Ramos (cell line): ENCODE results near the gene INPP5F.

Experiments
- in situ Hi-C: fragments of 300-500 bp; cut with MboI; formaldehyde crosslinking; loops from one replicate; pipeline ENCODE4 v1.14.3; 2022; ENCODE audit warnings: low sequenced_read_pairs; ENCODE audit not compliant: unreplicated experiment

INPP5F gene

GRCh38 chr10:119725828-119726675 lies at the start of gene INPP5F:
Gene INPP5F, plus strand, starts transcription at chr10:119726050. Its CDS starts 213 bp downstream, at chr10:119726263.
- in situ Hi-C loops = no loop called here

DNA sequence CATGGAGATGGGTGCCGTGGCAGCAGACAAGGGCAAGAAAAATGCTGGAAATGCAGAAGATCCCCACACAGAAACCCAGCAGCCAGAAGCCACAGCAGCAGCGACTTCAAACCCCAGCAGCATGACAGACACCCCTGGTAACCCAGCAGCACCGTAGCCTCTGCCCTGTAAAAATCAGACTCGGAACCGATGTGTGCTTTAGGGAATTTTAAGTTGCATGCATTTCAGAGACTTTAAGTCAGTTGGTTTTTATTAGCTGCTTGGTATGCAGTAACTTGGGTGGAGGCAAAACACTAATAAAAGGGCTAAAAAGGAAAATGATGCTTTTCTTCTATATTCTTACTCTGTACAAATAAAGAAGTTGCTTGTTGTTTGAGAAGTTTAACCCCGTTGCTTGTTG lies 48.7 kb upstream of the INPP5F start:
- in situ Hi-C loops = loop anchor here (25.0 kb wide), 1 partner anchor 660 kb away; no protein-coding TSS in a partner anchor

DNA sequence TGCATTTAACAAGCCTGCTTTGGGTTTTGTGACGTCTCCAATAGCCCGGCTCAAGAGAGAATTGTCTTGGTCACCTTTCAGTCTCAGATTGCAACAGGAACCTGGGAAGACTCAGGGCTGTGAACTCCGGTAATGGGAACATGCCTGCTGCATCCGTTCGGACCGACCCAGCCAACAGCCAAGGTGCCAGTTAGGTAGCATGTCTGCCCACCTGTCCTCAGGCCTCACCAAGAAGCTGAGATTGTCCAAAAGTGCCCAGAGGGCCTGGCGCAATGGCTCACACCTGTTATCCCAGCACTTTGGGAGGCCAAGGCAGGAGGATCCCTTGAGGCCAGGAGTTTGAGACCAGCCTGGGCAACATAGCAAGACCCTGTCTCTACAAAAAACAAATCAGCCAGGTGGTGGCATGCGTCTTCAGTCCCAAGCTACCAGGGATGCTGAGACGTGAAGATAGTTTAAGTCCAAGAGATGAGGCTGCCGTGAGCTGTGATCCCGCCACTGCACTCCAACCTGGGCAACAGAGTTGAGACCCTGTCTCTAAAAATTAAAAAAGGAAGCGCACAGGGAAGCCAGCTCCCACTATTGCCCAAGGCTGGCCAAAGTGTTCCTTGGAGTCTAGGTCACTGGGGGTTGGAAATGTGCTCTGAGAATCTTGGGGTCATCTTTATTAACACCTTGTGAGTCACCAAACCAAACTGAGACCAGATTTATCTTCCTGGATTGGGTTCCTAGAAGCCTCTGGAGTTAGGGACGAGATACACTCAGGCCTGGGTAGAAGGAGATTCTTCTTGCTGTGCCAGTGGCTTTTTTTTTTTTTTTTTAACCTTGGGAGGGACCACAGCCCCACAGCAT lies 47.7 kb upstream of the INPP5F start:
- in situ Hi-C loops = loop anchor here (25.0 kb wide), 1 partner anchor 659 kb away; no protein-coding TSS in a partner anchor

DNA sequence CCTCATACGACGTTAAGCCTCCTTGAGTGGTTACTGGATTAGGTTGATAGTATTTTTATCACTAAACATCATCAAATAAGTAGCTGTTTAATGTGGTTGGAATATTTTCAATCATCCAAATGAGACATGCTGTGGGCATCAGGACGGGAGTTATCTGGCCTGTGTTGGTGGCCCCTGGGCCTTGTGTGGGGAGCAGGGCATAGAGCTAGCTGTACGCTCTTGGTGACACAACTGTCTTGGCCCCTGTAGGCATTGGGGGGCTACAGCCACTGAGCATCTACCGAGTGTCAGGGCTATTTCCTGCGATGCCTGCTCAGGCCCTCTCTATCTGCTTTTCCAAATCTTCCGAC lies 46.4 kb upstream of the INPP5F start:
- in situ Hi-C loops = loop anchor here (25.0 kb wide), 1 partner anchor 658 kb away; no protein-coding TSS in a partner anchor

- in situ Hi-C loops = loop anchor here (25.0 kb wide), 1 partner anchor 657 kb away; no protein-coding TSS in a partner anchor
Observed at GRCh38 chr10:119680050-119680449, 45.8 kb upstream of the INPP5F start.

DNA sequence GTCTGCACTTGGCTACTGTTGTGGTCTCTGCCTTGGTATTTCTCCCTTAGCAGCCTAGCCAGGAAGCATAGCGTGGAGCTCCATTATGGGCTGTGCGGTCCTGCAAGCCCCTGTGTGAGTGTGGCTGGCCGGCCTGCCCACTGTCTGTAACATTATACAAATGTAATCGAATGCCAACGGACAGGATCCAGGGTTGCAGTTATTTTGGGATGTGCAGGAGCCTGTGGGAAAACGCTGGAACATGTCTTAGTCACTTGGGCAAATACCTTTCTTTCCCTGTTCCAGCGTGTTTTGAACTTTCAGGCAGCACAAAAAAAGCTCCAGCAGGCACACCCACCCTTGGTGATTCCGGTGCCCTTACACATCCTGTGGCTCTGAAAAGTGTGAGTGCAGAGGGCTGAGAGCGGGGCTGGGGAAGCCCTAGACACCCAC lies 45.2 kb upstream of the INPP5F start:
- in situ Hi-C loops = loop anchor here (25.0 kb wide), 1 partner anchor 657 kb away; no protein-coding TSS in a partner anchor

- in situ Hi-C loops = loop anchor here (25.0 kb wide), 1 partner anchor 651 kb away; no protein-coding TSS in a partner anchor
Observed at GRCh38 chr10:119686465-119687191, 39.2 kb upstream of the INPP5F start.

- in situ Hi-C loops = loop anchor here (25.0 kb wide), 1 partner anchor 650 kb away; no protein-coding TSS in a partner anchor
Observed at GRCh38 chr10:119687192-119688032, 38.4 kb upstream of the INPP5F start.

DNA sequence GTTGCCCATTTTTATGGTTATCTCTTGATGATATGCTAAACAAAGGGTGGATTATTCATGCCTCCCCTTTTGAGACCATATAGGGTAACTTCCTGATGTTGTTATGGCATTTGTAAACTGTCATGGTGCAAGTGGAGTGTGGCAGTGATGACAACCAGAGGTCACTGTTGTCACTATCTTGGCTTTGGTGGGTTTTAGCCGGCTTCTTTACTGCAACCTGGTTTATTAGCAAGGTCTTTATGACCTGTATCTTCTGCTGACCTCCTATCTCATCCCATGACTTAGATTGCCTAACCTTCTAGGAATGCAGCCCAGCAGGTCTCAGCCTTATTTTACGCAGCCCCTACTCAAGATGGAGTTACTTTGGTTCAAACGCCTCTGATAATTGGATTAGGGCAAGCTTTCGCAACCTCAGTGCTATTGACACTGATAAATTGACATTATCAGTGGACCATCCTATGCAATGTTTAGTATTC lies 37.8 kb upstream of the INPP5F start:
- in situ Hi-C loops = loop anchor here (25.0 kb wide), 1 partner anchor 649 kb away; no protein-coding TSS in a partner anchor

DNA sequence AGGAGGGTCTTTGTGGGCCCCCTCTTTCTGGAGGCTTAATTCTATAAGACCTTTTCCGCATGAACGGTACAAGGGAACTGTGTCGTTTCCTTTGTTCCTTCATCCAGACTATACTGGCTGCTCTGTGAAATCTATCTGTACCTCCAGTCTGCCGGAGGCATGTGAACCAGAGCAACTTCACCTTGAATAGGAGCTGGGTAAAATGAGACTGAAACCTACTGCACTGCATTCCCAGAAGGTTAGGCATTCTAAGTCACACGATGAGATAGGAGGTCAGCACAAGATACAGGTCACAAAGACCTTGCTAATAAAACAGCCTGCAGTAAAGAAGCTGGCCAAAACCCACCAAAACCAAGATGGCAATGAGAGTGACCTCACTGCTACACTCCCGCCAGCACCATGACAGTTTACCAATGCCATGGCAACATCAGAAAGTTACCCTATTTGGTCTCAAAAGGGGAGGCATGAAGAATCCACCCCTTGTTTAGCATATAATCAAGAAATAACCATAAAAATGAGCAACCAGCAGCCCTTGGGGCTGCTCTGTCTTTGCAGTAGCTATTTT lies 36.8 kb upstream of the INPP5F start:
- in situ Hi-C loops = loop anchor here (25.0 kb wide), 1 partner anchor 648 kb away; no protein-coding TSS in a partner anchor

GRCh38 chr10:119691726-119692125 lies 34.1 kb upstream of the INPP5F start:
- in situ Hi-C loops = loop anchor here (10.0 to 25.0 kb wide), 2 partner anchors 163 to 646 kb away; no protein-coding TSS in a partner anchor

DNA sequence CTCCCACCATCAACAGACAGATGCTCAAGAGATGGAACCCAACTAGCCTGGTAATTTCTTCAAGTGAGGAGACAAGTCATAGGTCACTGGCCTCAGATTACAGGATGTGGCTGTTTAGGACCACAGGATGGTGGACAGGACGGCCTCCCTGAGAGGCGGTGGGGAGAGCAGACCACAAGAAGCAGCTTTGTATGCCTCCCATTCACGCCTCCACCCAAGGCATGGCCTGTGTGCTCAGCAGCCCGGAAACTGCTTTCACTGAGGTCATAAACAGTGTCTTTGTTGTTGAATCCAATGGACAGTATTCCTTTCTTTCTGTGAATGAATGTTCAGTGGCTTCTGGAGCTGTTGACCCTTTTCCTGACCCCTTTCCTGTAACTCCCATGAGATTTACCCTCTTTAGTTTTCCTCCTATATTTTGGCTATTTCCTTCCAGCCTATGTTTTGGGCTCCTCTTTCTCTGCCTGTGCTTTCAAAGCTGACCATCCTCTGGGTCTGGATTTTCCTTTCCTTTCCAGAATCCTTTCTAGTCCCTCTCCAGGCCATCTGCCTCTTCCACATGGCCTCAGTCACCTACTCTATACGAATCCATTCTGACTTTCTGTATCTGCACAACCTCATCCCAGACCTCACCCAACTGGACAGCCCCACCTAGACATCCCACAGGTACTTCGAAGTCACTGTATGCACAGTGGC lies 32.4 kb upstream of the INPP5F start:
- in situ Hi-C loops = loop anchor here (10.0 to 25.0 kb wide), 2 partner anchors 161 to 644 kb away; no protein-coding TSS in a partner anchor

- in situ Hi-C loops = loop anchor here (10.0 to 25.0 kb wide), 2 partner anchors 160 to 643 kb away; no protein-coding TSS in a partner anchor
Observed at GRCh38 chr10:119694608-119695007, 31.2 kb upstream of the INPP5F start.

GRCh38 chr10:119700321-119700954 lies 25.4 kb upstream of the INPP5F start:
- in situ Hi-C loops = no loop called here

DNA sequence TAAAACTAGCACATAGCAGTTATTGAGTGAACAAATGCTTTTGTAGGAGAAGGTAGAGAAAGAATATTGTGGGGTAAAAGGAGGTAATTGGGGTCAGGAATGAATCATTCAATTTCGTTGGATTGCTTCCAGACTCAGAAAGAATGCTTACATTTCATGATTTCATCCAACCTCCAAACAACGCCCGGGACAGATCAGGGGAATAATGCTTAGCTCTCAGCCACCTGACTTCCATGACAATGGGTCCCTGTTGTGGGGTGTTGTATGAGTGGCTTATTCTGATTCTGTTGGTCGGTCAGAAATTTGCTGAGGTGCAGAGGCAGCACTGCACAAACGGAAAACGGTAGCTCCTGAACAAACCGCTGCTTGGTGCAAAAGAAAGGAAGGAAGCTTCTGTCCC lies 24.0 kb upstream of the INPP5F start:
- in situ Hi-C loops = no loop called here

DNA sequence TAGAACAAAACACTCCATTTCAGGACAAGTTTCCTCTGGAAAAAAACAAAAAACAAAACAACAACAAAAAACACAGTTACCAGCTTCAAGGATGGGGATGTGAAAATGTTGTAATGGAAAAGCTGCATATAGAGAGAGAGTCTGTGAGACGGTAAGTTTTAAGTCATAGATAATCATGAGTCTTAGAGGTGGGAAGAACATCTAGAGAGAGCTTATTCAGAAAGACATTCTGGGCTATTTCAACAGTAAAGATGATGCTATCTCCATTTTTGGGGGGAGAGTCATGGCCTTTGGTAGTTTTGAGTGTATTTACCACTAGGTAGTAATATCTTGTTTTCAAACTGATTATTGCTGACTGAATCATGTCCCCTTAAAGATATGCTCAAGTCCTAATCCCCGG lies 23.3 kb upstream of the INPP5F start:
- in situ Hi-C loops = no loop called here

GRCh38 chr10:119703903-119704508 lies 21.8 kb upstream of the INPP5F start:
- in situ Hi-C loops = no loop called here
